WTC11 (cell line): ENCODE measurements around the gene CAND2.

Experiments used
- CTCF ChIP-seq: fragments of 200-600 bp; IDR thresholded peaks from 2 replicates; pipeline ENCODE4 v1.8.0; 2022; ENCODE audit warnings: antibody characterized with exemption
- E2F4 ChIP-seq: sonication (generic); formaldehyde crosslinking; IDR thresholded peaks from 2 replicates; pipeline ENCODE4 v1.8.1; 2022; ENCODE audit warnings: low read depth, mild to moderate bottlenecking, moderate library complexity, missing genetic modification reagents, borderline replicate concordance
- ELF4 ChIP-seq: sonication (generic); formaldehyde crosslinking; IDR thresholded peaks from 2 replicates; pipeline ENCODE4 v1.8.1; 2022; ENCODE audit warnings: low read depth, mild to moderate bottlenecking, moderate library complexity, missing genetic modification reagents
- ETV6 ChIP-seq: sonication (generic); formaldehyde crosslinking; IDR thresholded peaks from 2 replicates; pipeline ENCODE4 v1.8.1; 2022; ENCODE audit warnings: mild to moderate bottlenecking, missing genetic modification reagents
- GRHL2 ChIP-seq: fragments of 250-450 bp; sonication (Bioruptor Pico); IDR thresholded peaks from 2 replicates; pipeline ENCODE4 v1.8.0; 2022; ENCODE audit warnings: mild to moderate bottlenecking, moderate library complexity; ENCODE audit not compliant: insufficient replicate concordance, severe bottlenecking
- IRF1 ChIP-seq: sonication (generic); formaldehyde crosslinking; IDR thresholded peaks from 2 replicates; pipeline ENCODE4 v1.8.0; 2023; ENCODE audit warnings: missing genetic modification reagents
- JUN ChIP-seq: sonication (generic); formaldehyde crosslinking; IDR thresholded peaks from 2 replicates; pipeline ENCODE4 v1.8.0; 2023; ENCODE audit warnings: mild to moderate bottlenecking, missing genetic modification reagents
- MAX ChIP-seq: sonication (generic); formaldehyde crosslinking; IDR thresholded peaks from 2 replicates; pipeline ENCODE4 v1.8.0; 2022; ENCODE audit warnings: mild to moderate bottlenecking, missing genetic modification reagents
- MYBL2 ChIP-seq: sonication (generic); formaldehyde crosslinking; IDR thresholded peaks from 2 replicates; pipeline ENCODE4 v1.8.1; 2023; ENCODE audit warnings: mild to moderate bottlenecking, moderate library complexity, missing genetic modification reagents
- NR2C2 ChIP-seq: sonication (generic); formaldehyde crosslinking; IDR thresholded peaks from 2 replicates; pipeline ENCODE4 v1.8.0; 2022; ENCODE audit warnings: mild to moderate bottlenecking, missing genetic modification reagents
- NR3C1 ChIP-seq: sonication (generic); formaldehyde crosslinking; conservative IDR thresholded peaks from 2 replicates; pipeline ENCODE4 v1.8.1; 2023; ENCODE audit warnings: low read depth, mild to moderate bottlenecking, missing genetic modification reagents
- SP1 ChIP-seq: sonication (generic); formaldehyde crosslinking; conservative IDR thresholded peaks from 2 replicates; pipeline ENCODE4 v1.8.1; 2022; ENCODE audit warnings: missing genetic modification reagents

GRCh38 chr3:12803371-12803770 is 6.9 kb downstream of the CAND2 start:
- TF ChIP-seq CTCF (no peak), NR2C2 (CRISPR knock-in tag) (no peak), SP1 (CRISPR knock-in tag) (no peak), MAX (CRISPR knock-in tag) (no peak), NR3C1 (CRISPR knock-in tag) (no peak), MYBL2 (CRISPR knock-in tag) (no peak), GRHL2 (no peak), IRF1 (CRISPR knock-in tag) (no peak), ELF4 (no peak), JUN (CRISPR knock-in tag) (no peak), ETV6 (CRISPR knock-in tag) (no peak), E2F4 (no peak)
